GM10248 (cell line): ENCODE data around the gene SPEG.
A peak's percentile ranks its signal among the peaks of the same experiment; 100 is the strongest.

Experiments used
- CTCF ChIA-PET: fragments of 300-600 bp; sonication (Branson Sonifier 250); formaldehyde crosslinking; extraction: SDS; loops from one replicate; lab custom pipeline; 2021; ENCODE audit warnings: antibody characterized with exemption; lab: Yijun Ruan, JAX
- POLR2A ChIA-PET: fragments of 350-650 bp; sonication (Branson Sonifier 250); formaldehyde crosslinking; extraction: SDS; loops from one replicate; lab custom pipeline; 2020; ENCODE audit warnings: antibody characterized with exemption; lab: Yijun Ruan, JAX
- DNase-seq: peaks from one replicate; pipeline ENCODE4 v3.0.0; 2012; ENCODE audit errors: extremely low spot score
- TF ChIP-seq, protein P1 (sequence below): IDR thresholded peaks from 2 replicates; pipeline ENCODE4 v1.5.1; 2012; ENCODE audit warnings: mild to moderate bottlenecking, low read depth; ENCODE audit errors: extremely low read depth, missing control alignments, control extremely low read depth

SPEG gene

DNA sequence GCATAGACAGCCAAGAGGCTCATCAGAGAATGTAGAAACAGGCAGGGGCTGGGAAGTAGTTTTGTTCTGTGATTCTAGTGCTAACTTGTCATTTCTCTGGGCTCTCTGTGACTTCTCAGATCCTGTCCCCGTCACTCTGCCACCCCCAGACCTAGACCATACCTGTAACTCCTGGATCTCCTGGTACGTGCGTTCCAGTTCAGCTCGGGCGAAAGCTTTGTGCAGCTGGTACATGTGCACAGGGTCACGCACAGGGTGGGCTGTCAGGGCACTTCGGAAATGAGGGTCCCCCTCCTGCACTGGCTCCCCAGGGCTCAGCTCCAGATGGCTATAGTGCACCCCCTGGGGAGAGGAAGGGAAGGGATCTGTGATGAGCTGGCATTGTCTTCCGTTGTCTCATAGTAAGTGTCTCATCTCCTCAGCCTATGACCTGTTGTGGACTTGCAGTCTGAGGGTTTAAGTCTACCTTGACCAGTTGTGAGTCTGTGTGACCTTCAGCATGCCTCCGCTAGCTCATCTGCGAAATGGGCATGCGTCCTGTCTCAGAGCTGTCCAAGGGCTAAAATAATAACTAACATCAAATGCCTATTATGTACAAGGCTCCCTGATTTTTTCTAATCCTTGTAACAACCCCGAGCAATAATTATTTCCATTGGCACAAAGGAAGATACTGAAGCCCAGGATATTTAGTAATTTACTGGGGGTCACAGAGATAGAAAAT is 106.3 kb downstream of the SPEG start:
- TF ChIP-seq, protein P1, sequence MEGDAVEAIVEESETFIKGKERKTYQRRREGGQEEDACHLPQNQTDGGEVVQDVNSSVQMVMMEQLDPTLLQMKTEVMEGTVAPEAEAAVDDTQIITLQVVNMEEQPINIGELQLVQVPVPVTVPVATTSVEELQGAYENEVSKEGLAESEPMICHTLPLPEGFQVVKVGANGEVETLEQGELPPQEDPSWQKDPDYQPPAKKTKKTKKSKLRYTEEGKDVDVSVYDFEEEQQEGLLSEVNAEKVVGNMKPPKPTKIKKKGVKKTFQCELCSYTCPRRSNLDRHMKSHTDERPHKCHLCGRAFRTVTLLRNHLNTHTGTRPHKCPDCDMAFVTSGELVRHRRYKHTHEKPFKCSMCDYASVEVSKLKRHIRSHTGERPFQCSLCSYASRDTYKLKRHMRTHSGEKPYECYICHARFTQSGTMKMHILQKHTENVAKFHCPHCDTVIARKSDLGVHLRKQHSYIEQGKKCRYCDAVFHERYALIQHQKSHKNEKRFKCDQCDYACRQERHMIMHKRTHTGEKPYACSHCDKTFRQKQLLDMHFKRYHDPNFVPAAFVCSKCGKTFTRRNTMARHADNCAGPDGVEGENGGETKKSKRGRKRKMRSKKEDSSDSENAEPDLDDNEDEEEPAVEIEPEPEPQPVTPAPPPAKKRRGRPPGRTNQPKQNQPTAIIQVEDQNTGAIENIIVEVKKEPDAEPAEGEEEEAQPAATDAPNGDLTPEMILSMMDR, result no peak
- DNase-seq, result no peak
- CTCF ChIA-PET, result interaction anchor here (0.6 to 8.1 kb wide), 50 partner anchors 8 to 1269 kb away, joined by 3 to 153 read pairs (median 5); partner anchors contain the start of genes GMPPA and STK11IP
- POLR2A ChIA-PET, result no interaction called here

- ChIA-PET POLR2A (interaction anchor here (0.6 kb wide), 1 partner anchor 180 kb away, joined by 5 read pairs; no protein-coding TSS in a partner anchor), CTCF (interaction anchor here (0.6 to 8.1 kb wide), 57 partner anchors 8 to 1270 kb away, joined by 3 to 153 read pairs (median 5); partner anchors contain the start of genes GMPPA, OBSL1 and STK11IP)
- TF ChIP-seq, protein P1, result peak; percentile 91
- peak; percentile 89 for DNase-seq
These were observed 107.1 kb downstream of the SPEG start for GRCh38 chr2:219541611-219542180.

DNA sequence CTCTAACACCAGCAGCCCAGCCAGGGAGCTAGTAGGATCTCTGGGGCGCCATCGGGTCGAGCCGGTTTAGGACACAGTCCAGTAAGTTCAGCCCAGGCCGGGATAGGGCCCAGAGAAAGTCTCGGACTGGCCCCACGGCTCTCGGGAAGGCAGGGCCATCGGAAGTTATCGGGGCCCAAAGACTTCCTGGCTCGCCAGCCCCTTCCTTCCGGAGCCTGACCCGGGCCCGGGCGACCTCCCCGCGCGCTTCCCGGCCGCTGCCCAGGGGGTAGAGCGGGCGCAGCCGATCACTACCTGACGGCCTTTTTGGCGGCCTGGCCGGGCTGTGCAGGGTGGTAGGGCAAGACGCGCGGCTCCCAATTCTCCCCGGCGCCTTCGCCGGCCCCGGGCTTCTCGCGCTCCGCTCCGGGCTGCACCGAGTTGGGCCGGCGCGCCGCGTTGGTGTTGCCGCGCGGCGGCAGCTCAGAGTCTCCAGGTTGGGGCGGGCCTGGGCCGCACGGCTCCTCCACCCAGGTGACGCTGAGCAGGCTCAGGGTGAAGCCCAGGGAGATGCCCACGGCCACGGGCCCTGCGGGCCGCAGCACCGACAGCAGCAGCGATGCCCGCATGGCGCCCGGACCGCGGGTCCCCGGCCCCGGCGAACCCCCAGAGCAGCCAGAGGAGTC is 108.4 kb downstream of the SPEG start:
- POLR2A ChIA-PET, result interaction anchor here (1.0 kb wide), 1 partner anchor 55 kb away, joined by 3 read pairs; no protein-coding TSS in a partner anchor
- CTCF ChIA-PET, result interaction anchor here (1.0 to 8.1 kb wide), 13 partner anchors 9 to 155 kb away, joined by 3 to 153 read pairs (median 6); partner anchors contain the start of gene DNPEP
- DNase-seq, result peak; percentile 41
- TF ChIP-seq, protein P1, result no peak

- peak; percentile 99 for DNase-seq
- ChIA-PET CTCF (interaction anchor here (1.0 to 8.1 kb wide), 13 partner anchors 10 to 156 kb away, joined by 3 to 153 read pairs (median 6); partner anchors contain the start of gene DNPEP), POLR2A (interaction anchor here (1.0 kb wide), 1 partner anchor 54 kb away, joined by 3 read pairs; no protein-coding TSS in a partner anchor)
- TF ChIP-seq, protein P1, result no peak
These were observed 109.1 kb downstream of the SPEG start, which contains the start of the genes CHPF and TMEM198 for GRCh38 chr2:219543596-219544358. CHPF (minus strand) TSS chr2:219543809; CDS start chr2:219543538, 271 bp downstream. TMEM198 (plus strand) TSS chr2:219544028; CDS start chr2:219544728, 700 bp downstream.

GRCh38 chr2:219544567-219544966 is 109.9 kb downstream of the SPEG start:
- ChIA-PET POLR2A (no interaction called here), CTCF (interaction anchor here (1.0 to 8.1 kb wide), 8 partner anchors 10 to 146 kb away, joined by 3 to 153 read pairs (median 64); no protein-coding TSS in a partner anchor)
- TF ChIP-seq, protein P1, result no peak
- no peak for DNase-seq
